DOHH2 (cell line): ENCODE data around the gene CACHD1.

ENCODE experiments used
- EZH2phosphoT487 ChIP-seq: fragments of 200-600 bp; sonication (generic); IDR thresholded peaks from 2 replicates; pipeline ENCODE4 v1.6.1; 2017; ENCODE audit warnings: borderline replicate concordance, mild to moderate bottlenecking, antibody characterized with exemption, low read length, moderate library complexity, mixed read lengths
- TF ChIP-seq, protein P1 (sequence below): fragments of 200-600 bp; sonication (generic); IDR thresholded peaks from one replicate; pipeline ENCODE4 v1.5.1; 2014; ENCODE audit warnings: antibody characterized with exemption, mild to moderate bottlenecking, low read depth, low read length; ENCODE audit not compliant: poor library complexity, severe bottlenecking

DNA sequence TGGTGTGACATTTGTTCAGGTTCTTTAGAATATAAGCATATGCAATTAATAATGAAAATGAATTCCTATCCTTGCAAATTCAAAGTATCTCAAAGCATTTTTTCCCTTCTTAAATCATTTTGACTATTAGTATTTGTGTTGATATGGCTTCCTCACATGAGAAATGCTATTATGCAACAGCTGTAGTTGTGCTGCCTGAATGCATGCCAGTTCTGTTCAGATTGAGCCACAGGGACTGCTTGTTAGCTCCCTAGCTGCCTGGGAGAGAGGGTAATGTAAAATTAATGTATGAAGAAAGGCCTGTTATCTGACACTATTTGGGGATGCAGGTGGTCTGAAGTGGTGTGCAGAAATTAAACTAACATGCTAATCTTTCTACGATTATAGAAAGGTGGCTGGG, 45.5 kb downstream of the CACHD1 start:
- TF ChIP-seq, protein P1, sequence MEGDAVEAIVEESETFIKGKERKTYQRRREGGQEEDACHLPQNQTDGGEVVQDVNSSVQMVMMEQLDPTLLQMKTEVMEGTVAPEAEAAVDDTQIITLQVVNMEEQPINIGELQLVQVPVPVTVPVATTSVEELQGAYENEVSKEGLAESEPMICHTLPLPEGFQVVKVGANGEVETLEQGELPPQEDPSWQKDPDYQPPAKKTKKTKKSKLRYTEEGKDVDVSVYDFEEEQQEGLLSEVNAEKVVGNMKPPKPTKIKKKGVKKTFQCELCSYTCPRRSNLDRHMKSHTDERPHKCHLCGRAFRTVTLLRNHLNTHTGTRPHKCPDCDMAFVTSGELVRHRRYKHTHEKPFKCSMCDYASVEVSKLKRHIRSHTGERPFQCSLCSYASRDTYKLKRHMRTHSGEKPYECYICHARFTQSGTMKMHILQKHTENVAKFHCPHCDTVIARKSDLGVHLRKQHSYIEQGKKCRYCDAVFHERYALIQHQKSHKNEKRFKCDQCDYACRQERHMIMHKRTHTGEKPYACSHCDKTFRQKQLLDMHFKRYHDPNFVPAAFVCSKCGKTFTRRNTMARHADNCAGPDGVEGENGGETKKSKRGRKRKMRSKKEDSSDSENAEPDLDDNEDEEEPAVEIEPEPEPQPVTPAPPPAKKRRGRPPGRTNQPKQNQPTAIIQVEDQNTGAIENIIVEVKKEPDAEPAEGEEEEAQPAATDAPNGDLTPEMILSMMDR: no peak
- no peak for TF ChIP-seq EZH2phosphoT487
